ENCODE data around the gene SIL1.

GRCh38 chr5:138980441-138980840 lies 217.7 kb downstream of the SIL1 start:
- no peak for TF ChIP-seq ZBTB21 (CRISPR knock-in tag; IDR thresholded peaks at IDR 0.05; ENCODE audit: borderline replicate concordance)
- no peak for TF ChIP-seq TEAD4 (CRISPR knock-in tag; IDR thresholded peaks at IDR 0.05)
- TF ChIP-seq TP53 (CRISPR knock-in tag; IDR thresholded peaks at IDR 0.05) = no peak
- TF ChIP-seq, protein P1, sequence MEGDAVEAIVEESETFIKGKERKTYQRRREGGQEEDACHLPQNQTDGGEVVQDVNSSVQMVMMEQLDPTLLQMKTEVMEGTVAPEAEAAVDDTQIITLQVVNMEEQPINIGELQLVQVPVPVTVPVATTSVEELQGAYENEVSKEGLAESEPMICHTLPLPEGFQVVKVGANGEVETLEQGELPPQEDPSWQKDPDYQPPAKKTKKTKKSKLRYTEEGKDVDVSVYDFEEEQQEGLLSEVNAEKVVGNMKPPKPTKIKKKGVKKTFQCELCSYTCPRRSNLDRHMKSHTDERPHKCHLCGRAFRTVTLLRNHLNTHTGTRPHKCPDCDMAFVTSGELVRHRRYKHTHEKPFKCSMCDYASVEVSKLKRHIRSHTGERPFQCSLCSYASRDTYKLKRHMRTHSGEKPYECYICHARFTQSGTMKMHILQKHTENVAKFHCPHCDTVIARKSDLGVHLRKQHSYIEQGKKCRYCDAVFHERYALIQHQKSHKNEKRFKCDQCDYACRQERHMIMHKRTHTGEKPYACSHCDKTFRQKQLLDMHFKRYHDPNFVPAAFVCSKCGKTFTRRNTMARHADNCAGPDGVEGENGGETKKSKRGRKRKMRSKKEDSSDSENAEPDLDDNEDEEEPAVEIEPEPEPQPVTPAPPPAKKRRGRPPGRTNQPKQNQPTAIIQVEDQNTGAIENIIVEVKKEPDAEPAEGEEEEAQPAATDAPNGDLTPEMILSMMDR (IDR thresholded peaks at IDR 0.05) = no peak
- TF ChIP-seq JUN (CRISPR knock-in tag; IDR thresholded peaks at IDR 0.05) = no peak
- TF ChIP-seq ESRRA (CRISPR knock-in tag; IDR thresholded peaks at IDR 0.05; ENCODE audit: borderline replicate concordance) = no peak

Data from WTC11 (cell line).